H9 (cell line): ENCODE measurements around the gene LSM7. TPM values are rescaled to one million over a fixed set of nuclear protein-coding genes. Genes with fewer than 3 reads are reported as not detected.

Source experiments
- DNase-seq: peaks from one replicate; pipeline ENCODE4 v3.0.0-alpha.2; 2017
- H2AFZ ChIP-seq: one replicate; pipeline ENCODE4 v1.6.1; 2013; ENCODE audit warnings: mild to moderate bottlenecking, low read length, control low read depth, moderate library complexity
- H2AK5ac ChIP-seq: 2 replicates; pipeline ENCODE4 v1.6.1; 2013; ENCODE audit warnings: low read length, control low read depth, mixed read lengths; ENCODE audit not compliant: insufficient read length
- H2BK120ac ChIP-seq: one replicate; pipeline ENCODE4 v1.6.1; 2013; ENCODE audit warnings: low read depth, mild to moderate bottlenecking, low read length, control low read depth, inconsistent platforms; ENCODE audit not compliant: poor library complexity, severe bottlenecking
- H2BK12ac ChIP-seq: 2 replicates; pipeline ENCODE4 v1.6.1; 2013; ENCODE audit warnings: low read length, control low read depth, mixed read lengths, low read depth; ENCODE audit not compliant: insufficient read length
- H2BK15ac ChIP-seq: 2 replicates; pipeline ENCODE4 v1.6.1; 2013; ENCODE audit warnings: low read depth, low read length, control low read depth
- H2BK20ac ChIP-seq: one replicate; pipeline ENCODE4 v1.6.1; 2013; ENCODE audit warnings: low read depth, mild to moderate bottlenecking, low read length, control low read depth, inconsistent platforms; ENCODE audit not compliant: poor library complexity, severe bottlenecking
- H2BK5ac ChIP-seq: 2 replicates; pipeline ENCODE4 v1.6.1; 2013; ENCODE audit warnings: low read length, control low read depth, mixed read lengths; ENCODE audit not compliant: insufficient read length
- H3K14ac ChIP-seq: 2 replicates; pipeline ENCODE4 v1.6.1; 2013; ENCODE audit warnings: low read length, control low read depth; ENCODE audit not compliant: insufficient read depth
- H3K18ac ChIP-seq: 2 replicates; pipeline ENCODE4 v1.6.1; 2013; ENCODE audit warnings: low read depth, mild to moderate bottlenecking, mixed read lengths, low read length, control low read depth; ENCODE audit not compliant: insufficient read length
- H3K23ac ChIP-seq: 2 replicates; pipeline ENCODE4 v1.6.1; 2013; ENCODE audit warnings: low read length, control low read depth, mixed read lengths, low read depth; ENCODE audit not compliant: insufficient read length
- H3K23me2 ChIP-seq: 2 replicates; pipeline ENCODE4 v1.6.1; 2013; ENCODE audit warnings: low read depth, mild to moderate bottlenecking, mixed read lengths, low read length, control low read depth; ENCODE audit not compliant: insufficient read length, poor library complexity, severe bottlenecking
- H3K27ac ChIP-seq: 2 replicates; pipeline ENCODE4 v1.5.1; 2013; ENCODE audit warnings: low read length, control low read depth, mixed read lengths, low read depth; ENCODE audit not compliant: insufficient read length
- H3K27me3 ChIP-seq: 2 replicates; pipeline ENCODE4 v1.6.1; 2013; ENCODE audit warnings: low read length, control low read depth, inconsistent platforms; ENCODE audit not compliant: insufficient read depth
- H3K4ac ChIP-seq: 2 replicates; pipeline ENCODE4 v1.6.1; 2013; ENCODE audit warnings: low read depth, mild to moderate bottlenecking, control low read depth, inconsistent platforms, low read length, moderate library complexity
- H3K4me1 ChIP-seq: 2 replicates; pipeline ENCODE4 v1.6.1; 2013; ENCODE audit warnings: low read length, control low read depth, inconsistent platforms; ENCODE audit not compliant: insufficient read depth
- H3K4me2 ChIP-seq: 2 replicates; pipeline ENCODE4 v1.6.1; 2013; ENCODE audit warnings: low read length, control low read depth, mixed read lengths; ENCODE audit not compliant: insufficient read length, insufficient read depth
- H3K56ac ChIP-seq: 2 replicates; pipeline ENCODE4 v1.6.1; 2013; ENCODE audit warnings: low read depth, mild to moderate bottlenecking, mixed read lengths, low read length, control low read depth; ENCODE audit not compliant: insufficient read length
- H3K79me1 ChIP-seq: 2 replicates; pipeline ENCODE4 v1.6.1; 2013; ENCODE audit warnings: low read depth, mild to moderate bottlenecking, moderate library complexity, low read length, control low read depth, inconsistent platforms; ENCODE audit not compliant: insufficient read depth, poor library complexity, severe bottlenecking
- H3K79me2 ChIP-seq: 2 replicates; pipeline ENCODE4 v1.6.1; 2013; ENCODE audit warnings: low read length, control low read depth, inconsistent platforms; ENCODE audit not compliant: insufficient read depth
- H3K9ac ChIP-seq: 2 replicates; pipeline ENCODE4 v1.6.1; 2013; ENCODE audit warnings: low read length, control low read depth, mixed read lengths; ENCODE audit not compliant: insufficient read length; ENCODE audit errors: extremely low read depth
- H3K9me3 ChIP-seq: one replicate; pipeline ENCODE4 v1.6.1; 2013; ENCODE audit warnings: low read depth, low read length, inconsistent platforms; ENCODE audit not compliant: control insufficient read depth
- H3T11ph ChIP-seq: one replicate; pipeline ENCODE4 v1.6.1; 2013; ENCODE audit warnings: mild to moderate bottlenecking, low read length, control low read depth, inconsistent platforms
- H4K20me1 ChIP-seq: one replicate; pipeline ENCODE4 v1.6.1; 2013; ENCODE audit not compliant: control insufficient read depth, insufficient read length, insufficient read depth
- H4K5ac ChIP-seq: 2 replicates; pipeline ENCODE4 v1.6.1; 2013; ENCODE audit warnings: low read depth, mild to moderate bottlenecking, mixed read lengths, low read length, control low read depth; ENCODE audit not compliant: insufficient read length
- H4K8ac ChIP-seq: replicated peaks from 2 replicates; pipeline ENCODE4 v1.6.1; 2013; ENCODE audit warnings: low read length, control low read depth, mixed read lengths, low read depth; ENCODE audit not compliant: insufficient read length
- H4K91ac ChIP-seq: 2 replicates; pipeline ENCODE4 v1.6.1; 2013; ENCODE audit warnings: low read depth, mild to moderate bottlenecking, moderate library complexity, mixed read lengths, low read length, control low read depth; ENCODE audit not compliant: insufficient read length
- H3K27ac Mint-ChIP-seq, 3 experiments: 2 replicates in 2 of 3; 3 replicates in 1 of 3; pipeline ENCODE4 v1.8.0; 2020 to 2021; ENCODE audit warnings: mixed read lengths in 3 of 3, mild to moderate bottlenecking in 1 of 3, moderate library complexity in 1 of 3
- H3K27me3 Mint-ChIP-seq: 2 replicates; pipeline ENCODE4 v1.8.0; 2021; ENCODE audit warnings: low read depth, mild to moderate bottlenecking, moderate library complexity, mixed read lengths
- H3K36me3 Mint-ChIP-seq, 3 experiments: 2 replicates in 2 of 3; 3 replicates in 1 of 3; pipeline ENCODE4 v1.8.0; 2020 to 2021; ENCODE audit warnings: low read depth in 3 of 3, mixed read lengths in 3 of 3; ENCODE audit not compliant: insufficient read depth in 1 of 3
- H3K4me1 Mint-ChIP-seq, 2 experiments: 2 replicates each; pipeline ENCODE4 v1.8.0; 2020; ENCODE audit warnings: mixed read lengths in 2 of 2
- H3K4me3 Mint-ChIP-seq, 2 experiments: 2 replicates in 1 of 2; 3 replicates in 1 of 2; pipeline ENCODE4 v1.8.0; 2020 to 2021; ENCODE audit warnings: mild to moderate bottlenecking in 2 of 2, mixed read lengths in 2 of 2, moderate library complexity in 1 of 2
- H3K9me3 Mint-ChIP-seq, 2 experiments: 2 replicates in 1 of 2; 3 replicates in 1 of 2; pipeline ENCODE4 v1.8.0; 2020; ENCODE audit warnings: mild to moderate bottlenecking in 2 of 2, mixed read lengths in 2 of 2, moderate library complexity in 1 of 2
- WGBS: extraction: QIAGEN DNeasy Blood & Tissue Kit; methylation state at CpG from one replicate; pipeline ENCODE4 v1.1.7; 2013; ENCODE audit warnings: missing lambda C conversion rate, low lambda C conversion rate, mixed read lengths; ENCODE audit not compliant: insufficient read length; ENCODE audit errors: extremely low coverage; 5-methylcytosine and 5-hydroxymethylcytosine counted together
- total RNA-seq: library from RNA; stranded (reverse); gene quantifications from 2 replicates; pipeline ENCODE4 v1.2.1, GENCODE V29; 2021
- TF ChIP-seq, protein P1 (sequence below): fragments of 200-600 bp; sonication (generic); conservative IDR thresholded peaks from 3 replicates; pipeline ENCODE4 v1.8.0; 2021; ENCODE audit warnings: antibody characterized with exemption, mild to moderate bottlenecking

Gene LSM7
- total RNA-seq, 1 experiment from 2014 or later, result 187 TPM

GRCh38 chr19:2355168-2356035, 27.0 kb upstream of the LSM7 start:
- Mint-ChIP-seq H3K36me3 (peaks cover 0 to 2% (median 0%) of the 10 kb centered on the region in 3 experiments; a peak in 1 of 7 replicates), H3K4me1 (peaks cover 1% of the 10 kb centered on the region in 2 experiments), H3K27ac (no peak overlapping the region), H3K27me3 (peaks cover 22% of the 10 kb centered on the region), H3K9me3 (no peaks in the 10 kb centered on the region), H3K4me3 (no peak overlapping the region; a peak in 1 of 5 replicates)
- Histone ChIP-seq H3K4ac (no peak overlapping the region), H3K23ac (no peak overlapping the region), H2BK20ac (no peak overlapping the region), H3K27me3 (no peaks in the 10 kb centered on the region; the same call in 1 of the 2 replicates), H2BK120ac (no peak overlapping the region), H4K5ac (no peak overlapping the region), H3K14ac (no peak overlapping the region; the same call in 1 of the 2 replicates), H3K4me1 (no peaks in the 10 kb centered on the region), H2BK15ac (no peak overlapping the region), H4K91ac (no peak overlapping the region), H3K79me2 (no peaks in the 10 kb centered on the region), H2AK5ac (no peak overlapping the region), H3K27ac (no peak overlapping the region), H2BK5ac (no peak overlapping the region), H3K9me3 (no peaks in the 10 kb centered on the region), H4K8ac (no peak overlapping the region), H4K20me1 (no peaks in the 10 kb centered on the region), H2BK12ac (no peak overlapping the region), H3K56ac (no peak overlapping the region), H3T11ph (no peak overlapping the region), H3K18ac (no peak overlapping the region), H2AFZ (no peak overlapping the region), H3K9ac (no peak overlapping the region), H3K4me2 (no peak overlapping the region), H3K23me2 (no peaks in the 10 kb centered on the region), H3K79me1 (no peaks in the 10 kb centered on the region)
- DNase-seq, result no peak
- no CpG with 5 or more reads among the region's 24 CpGs for WGBS
- TF ChIP-seq, protein P1, sequence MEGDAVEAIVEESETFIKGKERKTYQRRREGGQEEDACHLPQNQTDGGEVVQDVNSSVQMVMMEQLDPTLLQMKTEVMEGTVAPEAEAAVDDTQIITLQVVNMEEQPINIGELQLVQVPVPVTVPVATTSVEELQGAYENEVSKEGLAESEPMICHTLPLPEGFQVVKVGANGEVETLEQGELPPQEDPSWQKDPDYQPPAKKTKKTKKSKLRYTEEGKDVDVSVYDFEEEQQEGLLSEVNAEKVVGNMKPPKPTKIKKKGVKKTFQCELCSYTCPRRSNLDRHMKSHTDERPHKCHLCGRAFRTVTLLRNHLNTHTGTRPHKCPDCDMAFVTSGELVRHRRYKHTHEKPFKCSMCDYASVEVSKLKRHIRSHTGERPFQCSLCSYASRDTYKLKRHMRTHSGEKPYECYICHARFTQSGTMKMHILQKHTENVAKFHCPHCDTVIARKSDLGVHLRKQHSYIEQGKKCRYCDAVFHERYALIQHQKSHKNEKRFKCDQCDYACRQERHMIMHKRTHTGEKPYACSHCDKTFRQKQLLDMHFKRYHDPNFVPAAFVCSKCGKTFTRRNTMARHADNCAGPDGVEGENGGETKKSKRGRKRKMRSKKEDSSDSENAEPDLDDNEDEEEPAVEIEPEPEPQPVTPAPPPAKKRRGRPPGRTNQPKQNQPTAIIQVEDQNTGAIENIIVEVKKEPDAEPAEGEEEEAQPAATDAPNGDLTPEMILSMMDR, result no peak
